ENCODE measurements around the gene DLX4. TPM values are rescaled to one million over a fixed set of nuclear protein-coding genes. Genes with fewer than 3 reads are reported as not detected.

Gene DLX4
- total and polyA plus RNA-seq, 2 of the 4 experiments (the other 2 are of a cell fraction): not detected

DNA sequence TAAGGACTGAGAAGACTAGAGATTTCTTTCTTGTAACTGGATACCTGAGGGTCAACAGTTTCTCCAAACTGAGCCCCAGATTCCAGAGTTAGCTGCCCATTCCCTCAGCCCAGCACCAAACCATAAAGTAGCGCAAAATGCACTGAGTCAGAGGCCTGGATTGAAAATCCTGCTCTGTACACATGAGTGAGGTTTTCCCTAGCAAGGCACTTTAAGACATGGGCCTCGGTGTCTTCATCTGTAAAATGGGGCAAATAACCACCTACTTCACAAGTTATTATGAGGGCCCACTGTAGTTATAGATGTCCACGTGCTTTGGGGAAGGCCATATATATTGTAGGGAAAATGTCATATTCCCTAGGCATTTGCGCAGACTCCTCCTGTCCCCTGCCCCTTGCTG, 10.3 kb upstream of the DLX4 start:
- H3K27ac ChIP-seq (ENCODE audit: insufficient read depth, low read length): no peak overlapping the region
- H4K5ac ChIP-seq (ENCODE audit: low read depth, low read length): no peak overlapping the region
- H3K4me2 ChIP-seq (ENCODE audit: low read depth, low read length): no peak overlapping the region
- no peak overlapping the region for H2AK9ac ChIP-seq (replicated peaks; ENCODE audit: low read depth, low read length, poor library complexity)
- ATAC-seq (ENCODE audit: low read depth) (no peak), DNase-seq (no peak)
- in situ Hi-C loops (cut with MboI; ENCODE audit: low sequenced_read_pairs) (no loop called here), dilution Hi-C loops (cut with HindIII; ENCODE audit: low sequenced_read_pairs, unreplicated experiment) (no loop called here), intact Hi-C loops (cut with micrococcal nuclease) (no loop called here)
- peaks cover 55% of the 10 kb centered on the region for H3K27me3 ChIP-seq (ENCODE audit: control insufficient read depth, insufficient read depth, low read length)
- no CpG with 5 or more reads among the region's 4 CpGs for WGBS, 2 experiments (ENCODE audit: extremely low coverage in 2 of 2, insufficient read length in 1 of 2)
- H3K14ac ChIP-seq (replicated peaks; ENCODE audit: low read depth, low read length): no peak overlapping the region
- no peak overlapping the region for H3K9ac ChIP-seq (ENCODE audit: low read depth, low read length)
- no peak overlapping the region for H2AK5ac ChIP-seq (ENCODE audit: low read depth, low read length)
- no peak overlapping the region for H2BK15ac ChIP-seq (ENCODE audit: low read depth, low read length)
- H3K36me3 ChIP-seq (ENCODE audit: control insufficient read depth, insufficient read depth, low read length): no peaks in the 10 kb centered on the region
- no peak overlapping the region for H4K91ac ChIP-seq (ENCODE audit: insufficient read depth, low read depth, low read length)
- TF ChIP-seq RFX5 (IDR thresholded peaks at IDR 0.05; ENCODE audit: low read depth, low read length) (no peak), POLR2A (IDR thresholded peaks at IDR 0.05; ENCODE audit: low read depth, low read length) (no peak), RAD21 (IDR thresholded peaks at IDR 0.05; ENCODE audit: low read length) (no peak), FOS (IDR thresholded peaks at IDR 0.05; ENCODE audit: low read depth, low read length) (no peak), BHLHE40 (IDR thresholded peaks at IDR 0.05; ENCODE audit: low read depth, low read length) (no peak), RCOR1 (IDR thresholded peaks at IDR 0.05; ENCODE audit: insufficient replicate concordance, low read length) (no peak), MAFK (IDR thresholded peaks at IDR 0.05; ENCODE audit: low read depth, low read length) (no peak)
- TF ChIP-seq, protein P1, sequence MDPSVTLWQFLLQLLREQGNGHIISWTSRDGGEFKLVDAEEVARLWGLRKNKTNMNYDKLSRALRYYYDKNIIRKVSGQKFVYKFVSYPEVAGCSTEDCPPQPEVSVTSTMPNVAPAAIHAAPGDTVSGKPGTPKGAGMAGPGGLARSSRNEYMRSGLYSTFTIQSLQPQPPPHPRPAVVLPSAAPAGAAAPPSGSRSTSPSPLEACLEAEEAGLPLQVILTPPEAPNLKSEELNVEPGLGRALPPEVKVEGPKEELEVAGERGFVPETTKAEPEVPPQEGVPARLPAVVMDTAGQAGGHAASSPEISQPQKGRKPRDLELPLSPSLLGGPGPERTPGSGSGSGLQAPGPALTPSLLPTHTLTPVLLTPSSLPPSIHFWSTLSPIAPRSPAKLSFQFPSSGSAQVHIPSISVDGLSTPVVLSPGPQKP (IDR thresholded peaks at IDR 0.05; ENCODE audit: borderline replicate concordance, low read depth, low read length): no peak
- TF ChIP-seq, protein P2, sequence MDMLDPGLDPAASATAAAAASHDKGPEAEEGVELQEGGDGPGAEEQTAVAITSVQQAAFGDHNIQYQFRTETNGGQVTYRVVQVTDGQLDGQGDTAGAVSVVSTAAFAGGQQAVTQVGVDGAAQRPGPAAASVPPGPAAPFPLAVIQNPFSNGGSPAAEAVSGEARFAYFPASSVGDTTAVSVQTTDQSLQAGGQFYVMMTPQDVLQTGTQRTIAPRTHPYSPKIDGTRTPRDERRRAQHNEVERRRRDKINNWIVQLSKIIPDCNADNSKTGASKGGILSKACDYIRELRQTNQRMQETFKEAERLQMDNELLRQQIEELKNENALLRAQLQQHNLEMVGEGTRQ (IDR thresholded peaks at IDR 0.05; ENCODE audit: low read depth, low read length): no peak
- no peak overlapping the region for H3K23ac ChIP-seq (ENCODE audit: low read depth, low read length)
- H2BK20ac ChIP-seq (ENCODE audit: low read depth, low read length): no peak overlapping the region
- ChIA-PET CTCF (no interaction called here), POLR2A (ENCODE audit: unreplicated experiment) (no interaction called here)
- H3K56ac ChIP-seq (ENCODE audit: extremely low read depth, insufficient read depth, low read length): no peak overlapping the region
- H2BK120ac ChIP-seq (ENCODE audit: low read depth, low read length): no peak overlapping the region
- no peak overlapping the region for H4K8ac ChIP-seq (ENCODE audit: low read depth in 2 of 2, low read length in 2 of 2)
- 0 out of 2 replicates have a peak, but pooled peaks cover 3% of the 10 kb centered on the region for H3K9me1 ChIP-seq (ENCODE audit: insufficient read depth, low read length)
- BruUV-seq (replicated peaks): no TSS peak
- no peak overlapping the region for H2AFZ ChIP-seq (replicated peaks; ENCODE audit: low read length, poor library complexity)
- H3K9me3 ChIP-seq (ENCODE audit: control insufficient read depth, insufficient read depth, low read length): peaks cover 4% of the 10 kb centered on the region
- no peaks in the 10 kb centered on the region for H3K4me1 ChIP-seq (ENCODE audit: control insufficient read depth, insufficient read depth, low read length)
- no peak overlapping the region for H3K4me3 ChIP-seq (ENCODE audit: insufficient read depth, low read depth, low read length)
- peaks cover 5% of the 10 kb centered on the region; the same call in 1 of the 2 replicates for H4K20me1 ChIP-seq (ENCODE audit: insufficient read depth, low read length)
- no peaks in the 10 kb centered on the region for H3K79me1 ChIP-seq (ENCODE audit: low read depth in 1 of 2, low read length in 2 of 2)
- H3K4ac ChIP-seq (ENCODE audit: low read depth, low read length): no peak overlapping the region
- no peak overlapping the region for H2BK5ac ChIP-seq (ENCODE audit: low read depth, low read length, poor library complexity, severe bottlenecking)
- no peak overlapping the region for H3K18ac ChIP-seq (ENCODE audit: low read depth, low read length)

Data from IMR-90 (cell line).